Activated CD4-positive, CD25-positive, alpha-beta regulatory T cell treated with anti-CD3 and anti-CD28 coated beads, Interleukin-2, amount 50 U/mL, for 72 hours (primary cell): ENCODE measurements around the gene SUCLG1.

Experiments
- DNase-seq: peaks from one replicate; pipeline ENCODE4 v3.0.0; 2021

Gene SUCLG1

GRCh38 chr2:84460670-84461069 is 1.6 kb upstream of the SUCLG1 start:
- no peak for DNase-seq

- no peak for DNase-seq
These were observed 907 bp upstream of the SUCLG1 start for GRCh38 chr2:84459944-84460429.

GRCh38 chr2:84458551-84459017 is 496 bp downstream of the SUCLG1 start:
- DNase-seq: no peak

- no peak for DNase-seq
These were observed 1.4 kb downstream of the SUCLG1 start for GRCh38 chr2:84457686-84458085.

- DNase-seq: no peak
These were observed 2.9 kb downstream of the SUCLG1 start for GRCh38 chr2:84456156-84456555.

- no peak for DNase-seq
These were observed 4.5 kb downstream of the SUCLG1 start for GRCh38 chr2:84454581-84454980.

- DNase-seq: no peak
These were observed 6.5 kb downstream of the SUCLG1 start for GRCh38 chr2:84452624-84453023.

- DNase-seq: no peak
These were observed 7.5 kb downstream of the SUCLG1 start for GRCh38 chr2:84451579-84451978.

- no peak for DNase-seq
These were observed 8.5 kb downstream of the SUCLG1 start for GRCh38 chr2:84450288-84451227.

GRCh38 chr2:84449711-84450110 is 9.4 kb downstream of the SUCLG1 start:
- no peak for DNase-seq

GRCh38 chr2:84449055-84449454 is 10.0 kb downstream of the SUCLG1 start:
- DNase-seq: no peak

GRCh38 chr2:84443477-84443876 is 15.6 kb downstream of the SUCLG1 start:
- no peak for DNase-seq

GRCh38 chr2:84442888-84443287 is 16.2 kb downstream of the SUCLG1 start:
- DNase-seq: no peak

GRCh38 chr2:84441505-84441904 is 17.6 kb downstream of the SUCLG1 start:
- DNase-seq: no peak

- no peak for DNase-seq
These were observed 18.0 kb downstream of the SUCLG1 start for GRCh38 chr2:84441036-84441435.

GRCh38 chr2:84435345-84436025 is 23.6 kb downstream of the SUCLG1 start:
- no peak for DNase-seq

- DNase-seq: no peak
These were observed 29.8 kb downstream of the SUCLG1 start for GRCh38 chr2:84429328-84429727.

GRCh38 chr2:84427235-84428138 is 31.6 kb downstream of the SUCLG1 start:
- no peak for DNase-seq

GRCh38 chr2:84425310-84425709 is 33.8 kb downstream of the SUCLG1 start:
- no peak for DNase-seq

GRCh38 chr2:84424152-84424551 is 34.9 kb downstream of the SUCLG1 start:
- DNase-seq: no peak

- DNase-seq: no peak
These were observed 37.3 kb downstream of the SUCLG1 start for GRCh38 chr2:84421791-84422190.

- DNase-seq: no peak
These were observed 37.9 kb downstream of the SUCLG1 start for GRCh38 chr2:84421197-84421596.
